ENCODE data around the gene DSE. TPM values are rescaled to one million over a fixed set of nuclear protein-coding genes. Genes with fewer than 3 reads are reported as not detected.

The DSE gene
- total and polyA plus RNA-seq, 2 donors (not counting 1 experiment from before 2014, with no cell fraction given) = 71.0 to 89.2 TPM

- TF ChIP-seq EZH2 (IDR thresholded peaks at IDR 0.05; ENCODE audit: low read length, missing control alignments) = no peak
- Histone ChIP-seq H3K9ac (ENCODE audit: insufficient read depth, low read length) (no peak overlapping the region), H4K20me1 (ENCODE audit: control insufficient read depth, extremely low read depth, insufficient read depth, low read length) (no peaks in the 10 kb centered on the region), H3K36me3 (ENCODE audit: control insufficient read depth, insufficient read depth, low read length) (no peaks in the 10 kb centered on the region), H3K4me3 (replicated peaks in 1 of 4; ENCODE audit: control extremely low read depth in 1 of 4, insufficient read depth in 1 of 4, low read depth in 3 of 4, low read length in 4 of 4) (no peak overlapping the region), H3K27ac (ENCODE audit: insufficient read depth, low read length) (no peak overlapping the region), H3K4me2 (ENCODE audit: extremely low read depth, insufficient read depth, low read length) (no peak overlapping the region), H2AFZ (ENCODE audit: low read length) (no peak overlapping the region), H3K79me2 (ENCODE audit: control insufficient read depth, insufficient read depth, low read length) (peaks cover 30% of the 10 kb centered on the region), H3K27me3 (ENCODE audit: control insufficient read depth, insufficient read depth, low read length) (no peaks in the 10 kb centered on the region), H3K4me1 (ENCODE audit: control insufficient read depth, extremely low read depth, insufficient read depth, low read length) (peaks cover 28% of the 10 kb centered on the region), H3K9me3 (ENCODE audit: control insufficient read depth, insufficient read depth, low read depth, low read length) (no peaks in the 10 kb centered on the region)
- peak in 1 of 2 donors; percentile 52 for DNase-seq (ENCODE audit: low read depth in 2 of 2)
Observed at GRCh38 chr6:116389357-116389756, 18.6 kb downstream of the DSE start.

- Histone ChIP-seq H2AFZ (ENCODE audit: low read length) (no peak overlapping the region), H3K4me2 (ENCODE audit: extremely low read depth, insufficient read depth, low read length) (no peak overlapping the region), H3K9ac (ENCODE audit: insufficient read depth, low read length) (no peak overlapping the region), H3K9me3 (ENCODE audit: control insufficient read depth, insufficient read depth, low read depth, low read length) (no peaks in the 10 kb centered on the region), H3K79me2 (ENCODE audit: control insufficient read depth, insufficient read depth, low read length) (peaks cover 28% of the 10 kb centered on the region), H3K27ac (ENCODE audit: insufficient read depth, low read length) (no peak overlapping the region), H3K4me1 (ENCODE audit: control insufficient read depth, extremely low read depth, insufficient read depth, low read length) (peaks cover 20% of the 10 kb centered on the region), H3K36me3 (ENCODE audit: control insufficient read depth, insufficient read depth, low read length) (no peaks in the 10 kb centered on the region), H3K4me3 (replicated peaks in 1 of 4; ENCODE audit: control extremely low read depth in 1 of 4, insufficient read depth in 1 of 4, low read depth in 3 of 4, low read length in 4 of 4) (no peak overlapping the region), H3K27me3 (ENCODE audit: control insufficient read depth, insufficient read depth, low read length) (no peaks in the 10 kb centered on the region), H4K20me1 (ENCODE audit: control insufficient read depth, extremely low read depth, insufficient read depth, low read length) (no peaks in the 10 kb centered on the region)
- TF ChIP-seq CTCF (conservative IDR thresholded peaks at IDR 0.05 in 1 of 2, IDR thresholded peaks at IDR 0.05 in 1 of 2; ENCODE audit: low read depth in 1 of 2, low read length in 2 of 2) (no peak), EZH2 (IDR thresholded peaks at IDR 0.05; ENCODE audit: low read length, missing control alignments) (no peak)
- DNase-seq (ENCODE audit: low read depth in 2 of 2) = no peak
Observed at GRCh38 chr6:116390581-116390980, 19.8 kb downstream of the DSE start.

- H3K4me1 ChIP-seq (ENCODE audit: control insufficient read depth, extremely low read depth, insufficient read depth, low read length) = peaks cover 10% of the 10 kb centered on the region
- peaks cover 36% of the 10 kb centered on the region for H3K79me2 ChIP-seq (ENCODE audit: control insufficient read depth, insufficient read depth, low read length)
- H2AFZ ChIP-seq (ENCODE audit: low read length) = no peak overlapping the region
- no peak overlapping the region for H3K27ac ChIP-seq (ENCODE audit: insufficient read depth, low read length)
- no peaks in the 10 kb centered on the region for H3K36me3 ChIP-seq (ENCODE audit: control insufficient read depth, insufficient read depth, low read length)
- no peaks in the 10 kb centered on the region for H3K9me3 ChIP-seq (ENCODE audit: control insufficient read depth, insufficient read depth, low read depth, low read length)
- H3K9ac ChIP-seq (ENCODE audit: insufficient read depth, low read length) = no peak overlapping the region
- no peak overlapping the region for H3K4me2 ChIP-seq (ENCODE audit: extremely low read depth, insufficient read depth, low read length)
- no peak overlapping the region for H3K4me3 ChIP-seq (replicated peaks in 1 of 4; ENCODE audit: control extremely low read depth in 1 of 4, insufficient read depth in 1 of 4, low read depth in 3 of 4, low read length in 4 of 4)
- H4K20me1 ChIP-seq (ENCODE audit: control insufficient read depth, extremely low read depth, insufficient read depth, low read length) = no peaks in the 10 kb centered on the region
- DNase-seq (ENCODE audit: low read depth in 2 of 2) = peak in 1 of 2 donors; percentile 55
- no peaks in the 10 kb centered on the region for H3K27me3 ChIP-seq (ENCODE audit: control insufficient read depth, insufficient read depth, low read length)
- TF ChIP-seq CTCF (conservative IDR thresholded peaks at IDR 0.05 in 1 of 2, IDR thresholded peaks at IDR 0.05 in 1 of 2; ENCODE audit: low read depth in 1 of 2, low read length in 2 of 2) = no peak
- no peak for TF ChIP-seq EZH2 (IDR thresholded peaks at IDR 0.05; ENCODE audit: low read length, missing control alignments)
Observed at GRCh38 chr6:116392132-116393013, 21.6 kb downstream of the DSE start.
